ENCODE results near the gene STMND1. TPM values are rescaled to one million over a fixed set of nuclear protein-coding genes. Genes with fewer than 3 reads are reported as not detected.

Gene STMND1
- total and polyA plus RNA-seq, 2 of the 8 experiments (the other 6 are each of a cell fraction or from before 2014, with no cell fraction given), result not detected

DNA sequence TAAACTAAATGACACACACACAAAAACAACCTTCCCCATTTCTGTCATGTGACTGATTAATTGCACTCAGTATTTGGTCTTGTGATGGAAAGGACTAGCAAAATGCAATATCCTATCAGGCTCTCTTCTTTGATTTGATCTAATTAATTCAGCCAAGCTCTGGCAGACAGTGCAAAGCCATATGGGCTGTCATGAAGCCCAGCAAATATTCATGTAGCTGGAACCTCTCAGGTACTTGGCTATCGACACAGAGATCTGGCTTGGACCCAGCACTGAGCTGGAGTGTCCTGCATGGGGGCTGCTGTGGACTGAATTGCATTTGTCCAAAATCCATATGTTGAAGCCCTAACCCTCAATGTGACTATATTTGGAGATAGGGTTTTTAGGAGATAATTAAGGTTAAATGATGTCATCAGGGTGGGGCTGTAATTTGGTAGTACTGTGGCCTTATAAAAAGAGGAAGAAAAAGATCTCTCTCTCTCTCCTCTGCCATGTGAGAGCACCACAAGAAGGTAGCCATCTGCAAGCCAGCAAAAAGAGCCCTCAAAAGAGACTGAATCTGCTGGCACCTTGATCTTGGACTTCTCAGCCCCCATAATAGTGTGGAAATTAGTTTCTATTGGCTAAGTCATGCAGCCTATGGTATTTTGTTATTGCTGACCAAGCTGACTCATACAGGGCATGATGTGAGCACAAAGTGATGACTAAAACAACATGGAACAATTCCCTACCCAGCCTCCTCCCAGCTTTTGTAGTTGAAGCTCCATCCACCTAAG lies 77.1 kb downstream of the STMND1 start:
- WGBS, 2 experiments (ENCODE audit: extremely low coverage in 1 of 2, insufficient coverage in 1 of 2, insufficient read length in 1 of 2, insufficient replicate concordance in 2 of 2, low coverage in 1 of 2, low lambda C conversion rate in 2 of 2, missing lambda C conversion rate in 1 of 2), result 100% methylated on average over 1 of the region's 1 CpG; no CpG with 5 or more reads in 1 of the 2 experiments
- no peaks in the 10 kb centered on the region for H4K20me1 ChIP-seq (replicated peaks in 1 of 2; ENCODE audit: control insufficient read depth in 1 of 2, insufficient read depth in 2 of 2, low read length in 2 of 2)
- H4K91ac ChIP-seq (replicated peaks; ENCODE audit: insufficient read length, low read length), result no peak overlapping the region
- POLR2A ChIA-PET (ENCODE audit: partially characterized antibody), result no interaction called here
- no peak for FAIRE-seq
- no peak overlapping the region for H3K27ac ChIP-seq (ENCODE audit: low read depth, low read length)
- H2AK5ac ChIP-seq (ENCODE audit: low read depth, low read length), result no peak overlapping the region
- H3K23ac ChIP-seq (ENCODE audit: insufficient read length), result no peak overlapping the region
- no peak overlapping the region for H3K56ac ChIP-seq (replicated peaks; ENCODE audit: insufficient read length, low read depth, low read length)
- no peaks in the 10 kb centered on the region for H3K79me2 ChIP-seq (ENCODE audit: control insufficient read depth in 1 of 2, insufficient read depth in 2 of 2, low read length in 2 of 2)
- no peak overlapping the region for H2BK12ac ChIP-seq (ENCODE audit: low read depth, low read length)
- no peaks in the 10 kb centered on the region for H3K23me2 ChIP-seq (ENCODE audit: low read depth, low read length)
- H3K9me3 ChIP-seq (ENCODE audit: insufficient read depth in 2 of 2, low read depth in 1 of 2, low read length in 1 of 2), result no peaks in the 10 kb centered on the region
- no peak overlapping the region for H2BK120ac ChIP-seq (replicated peaks; ENCODE audit: low read depth, low read length)
- DNase-seq (ENCODE audit: low read depth in 1 of 2, low spot score in 2 of 2), result no peak
- H2BK20ac ChIP-seq (ENCODE audit: low read length), result no peak overlapping the region
- no peak overlapping the region for H2BK5ac ChIP-seq (ENCODE audit: low read depth, low read length)
- no peak overlapping the region for H3K4me2 ChIP-seq (ENCODE audit: insufficient read depth in 1 of 2, low read depth in 2 of 2, low read length in 2 of 2)
- H4K5ac ChIP-seq (ENCODE audit: insufficient read length, low read depth, low read length), result no peak overlapping the region
- no peak overlapping the region for H3K18ac ChIP-seq (ENCODE audit: extremely low read depth, low read length)
- H3K14ac ChIP-seq (ENCODE audit: insufficient read length), result no peak overlapping the region
- no peak overlapping the region for H3K4ac ChIP-seq (replicated peaks; ENCODE audit: insufficient read length, low read depth, low read length)
- H3K4me3 ChIP-seq (ENCODE audit: extremely low read depth in 1 of 4, insufficient read depth in 2 of 4, low read depth in 3 of 4, low read length in 4 of 4), result no peak overlapping the region
- CTCF ChIA-PET (ENCODE audit: partially characterized antibody), result interaction anchor here (0.8 to 1.1 kb wide), 3 partner anchors 12 to 23 kb away, joined by 3 to 7 read pairs (median 3); no protein-coding TSS in a partner anchor
- no peaks in the 10 kb centered on the region for H3K79me1 ChIP-seq (ENCODE audit: low read depth, low read length)
- H2BK15ac ChIP-seq (ENCODE audit: low read length), result no peak overlapping the region
- H4K8ac ChIP-seq (ENCODE audit: extremely low read depth, insufficient read depth, low read length), result no peak overlapping the region
- H3K36me3 ChIP-seq (ENCODE audit: control insufficient read depth in 2 of 4, insufficient read depth in 4 of 4, low read length in 3 of 4), result no peaks in the 10 kb centered on the region
- H3K9ac ChIP-seq (replicated peaks in 1 of 4; ENCODE audit: extremely low read depth in 1 of 4, low read depth in 3 of 4, low read length in 3 of 4), result no peak overlapping the region
- H3K4me1 ChIP-seq (replicated peaks in 1 of 4; ENCODE audit: control insufficient read depth in 3 of 4, insufficient read depth in 4 of 4, low read length in 3 of 4), result no peaks in the 10 kb centered on the region; a peak in 1 of 7 replicates
- H2AFZ ChIP-seq (ENCODE audit: low read length), result no peak overlapping the region
- no peaks in the 10 kb centered on the region for H3K27me3 ChIP-seq (replicated peaks in 1 of 4; ENCODE audit: control insufficient read depth in 3 of 4, extremely low read depth in 1 of 4, insufficient read depth in 3 of 4, low read length in 3 of 4)
- TF ChIP-seq, protein P1, sequence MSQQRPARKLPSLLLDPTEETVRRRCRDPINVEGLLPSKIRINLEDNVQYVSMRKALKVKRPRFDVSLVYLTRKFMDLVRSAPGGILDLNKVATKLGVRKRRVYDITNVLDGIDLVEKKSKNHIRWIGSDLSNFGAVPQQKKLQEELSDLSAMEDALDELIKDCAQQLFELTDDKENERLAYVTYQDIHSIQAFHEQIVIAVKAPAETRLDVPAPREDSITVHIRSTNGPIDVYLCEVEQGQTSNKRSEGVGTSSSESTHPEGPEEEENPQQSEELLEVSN (IDR thresholded peaks at IDR 0.05), result no peak
- TF ChIP-seq EP300 (IDR thresholded peaks at IDR 0.05; ENCODE audit: borderline replicate concordance in 1 of 2, low read depth in 2 of 2, low read length in 2 of 2), result no peak
- no peak for TF ChIP-seq BACH1 (IDR thresholded peaks at IDR 0.05; ENCODE audit: low read length)
- TF ChIP-seq POU5F1 (IDR thresholded peaks at IDR 0.05; ENCODE audit: low read depth, low read length), result no peak
- no peak for TF ChIP-seq HDAC2 (IDR thresholded peaks at IDR 0.05; ENCODE audit: borderline replicate concordance in 1 of 2, low read depth in 2 of 2, low read length in 2 of 2)
- no peak for TF ChIP-seq SIRT6 (IDR thresholded peaks at IDR 0.05; ENCODE audit: low read length)
- TF ChIP-seq KDM1A (IDR thresholded peaks at IDR 0.05; ENCODE audit: borderline replicate concordance, low read length), result no peak
- TF ChIP-seq, protein P2, sequence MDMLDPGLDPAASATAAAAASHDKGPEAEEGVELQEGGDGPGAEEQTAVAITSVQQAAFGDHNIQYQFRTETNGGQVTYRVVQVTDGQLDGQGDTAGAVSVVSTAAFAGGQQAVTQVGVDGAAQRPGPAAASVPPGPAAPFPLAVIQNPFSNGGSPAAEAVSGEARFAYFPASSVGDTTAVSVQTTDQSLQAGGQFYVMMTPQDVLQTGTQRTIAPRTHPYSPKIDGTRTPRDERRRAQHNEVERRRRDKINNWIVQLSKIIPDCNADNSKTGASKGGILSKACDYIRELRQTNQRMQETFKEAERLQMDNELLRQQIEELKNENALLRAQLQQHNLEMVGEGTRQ (IDR thresholded peaks at IDR 0.05; ENCODE audit: low read length), result no peak
- no peak for TF ChIP-seq CREB1 (IDR thresholded peaks at IDR 0.05)

All from H1 (cell line).